Upper lobe of right lung (tissue), 1 donor: ENCODE data around the gene FOXO6. TPM values are rescaled to one million over a fixed set of nuclear protein-coding genes. Genes with fewer than 3 reads are reported as not detected.

ENCODE experiments used
- ATAC-seq: fragments of 200-7000 bp; cut with Tn5 transposase; one replicate; pipeline ENCODE4 v1.9.1; 2020; ENCODE audit warnings: mild to moderate bottlenecking, moderate library complexity
- DNase-seq: peaks from one replicate; pipeline ENCODE4 v3.0.0-alpha.2; 2020
- H3K27ac ChIP-seq: fragments of 200-600 bp; one replicate; pipeline ENCODE4 v1.8.0; 2022
- H3K27me3 ChIP-seq: fragments of 200-600 bp; one replicate; pipeline ENCODE4 v1.8.0; 2022; ENCODE audit warnings: mild to moderate bottlenecking
- H3K36me3 ChIP-seq: fragments of 200-600 bp; one replicate; pipeline ENCODE4 v1.8.0; 2022
- H3K4me1 ChIP-seq: fragments of 200-600 bp; one replicate; pipeline ENCODE4 v1.8.0; 2022
- H3K4me3 ChIP-seq: fragments of 200-600 bp; one replicate; pipeline ENCODE4 v1.8.0; 2022; ENCODE audit warnings: mild to moderate bottlenecking
- H3K9me3 ChIP-seq: fragments of 200-600 bp; one replicate; pipeline ENCODE4 v1.8.0; 2022
- intact Hi-C: fragments of 100-400 bp; cut with DNase I; formaldehyde crosslinking; loops from one replicate; pipeline ENCODE4 v1.11.0; 2022
- total RNA-seq: library from RNA; stranded (reverse); fragmentation: NEBNext Ultra II Directional; extraction: Animal tissue kit (Norgen Biotek cat#: 25700); gene quantifications from one replicate; pipeline ENCODE4 v1.2.1, GENCODE V29; 2021
- TF ChIP-seq, protein P1 (sequence below): fragments of 200-600 bp; IDR thresholded peaks from one replicate; pipeline ENCODE4 v1.8.0; 2022; ENCODE audit warnings: antibody characterized with exemption
- donor health status: DM: no; HTN: yes; CAD: no; lungs with severe emphysema.

The FOXO6 gene
- total RNA-seq, 1 donor from 2014 or later = 0.43 TPM

DNA sequence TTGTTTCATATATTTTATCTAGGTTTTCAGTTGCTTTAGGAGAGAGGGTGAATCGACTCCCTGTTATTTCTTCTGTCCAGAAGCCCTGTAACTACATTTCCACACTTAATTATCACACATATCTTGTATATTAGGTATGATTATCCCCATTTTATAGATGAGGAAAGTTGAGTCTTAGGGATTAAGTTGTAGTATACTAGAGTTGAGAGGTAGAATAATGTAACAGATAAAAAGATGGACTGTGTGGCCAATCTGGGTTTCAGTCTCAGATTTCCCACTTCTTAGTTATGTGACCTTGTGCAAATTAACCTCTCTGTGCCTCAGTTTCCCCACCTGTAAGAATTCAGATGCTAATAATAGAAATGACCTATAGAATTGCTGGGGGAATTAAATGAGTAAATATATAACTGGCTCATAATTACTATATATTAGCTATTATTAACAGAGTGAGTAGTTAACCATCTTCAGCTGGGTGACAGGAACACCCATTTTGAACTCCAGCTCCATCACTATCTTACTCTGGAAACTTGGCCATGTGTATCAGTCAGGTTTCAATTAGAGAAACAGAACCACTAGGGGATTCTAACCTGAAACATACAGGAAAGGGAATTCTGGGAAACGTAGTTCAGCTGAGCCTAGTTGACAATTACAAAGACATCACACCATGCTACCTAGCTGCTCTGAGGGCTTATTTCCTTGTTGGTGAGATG, 20.4 kb upstream of the FOXO6 start:
- no peaks in the 10 kb centered on the region for H3K36me3 ChIP-seq
- intact Hi-C loops = no loop called here
- TF ChIP-seq, protein P1, sequence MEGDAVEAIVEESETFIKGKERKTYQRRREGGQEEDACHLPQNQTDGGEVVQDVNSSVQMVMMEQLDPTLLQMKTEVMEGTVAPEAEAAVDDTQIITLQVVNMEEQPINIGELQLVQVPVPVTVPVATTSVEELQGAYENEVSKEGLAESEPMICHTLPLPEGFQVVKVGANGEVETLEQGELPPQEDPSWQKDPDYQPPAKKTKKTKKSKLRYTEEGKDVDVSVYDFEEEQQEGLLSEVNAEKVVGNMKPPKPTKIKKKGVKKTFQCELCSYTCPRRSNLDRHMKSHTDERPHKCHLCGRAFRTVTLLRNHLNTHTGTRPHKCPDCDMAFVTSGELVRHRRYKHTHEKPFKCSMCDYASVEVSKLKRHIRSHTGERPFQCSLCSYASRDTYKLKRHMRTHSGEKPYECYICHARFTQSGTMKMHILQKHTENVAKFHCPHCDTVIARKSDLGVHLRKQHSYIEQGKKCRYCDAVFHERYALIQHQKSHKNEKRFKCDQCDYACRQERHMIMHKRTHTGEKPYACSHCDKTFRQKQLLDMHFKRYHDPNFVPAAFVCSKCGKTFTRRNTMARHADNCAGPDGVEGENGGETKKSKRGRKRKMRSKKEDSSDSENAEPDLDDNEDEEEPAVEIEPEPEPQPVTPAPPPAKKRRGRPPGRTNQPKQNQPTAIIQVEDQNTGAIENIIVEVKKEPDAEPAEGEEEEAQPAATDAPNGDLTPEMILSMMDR = no peak
- DNase-seq (no peak), ATAC-seq (no peak)
- H3K27me3 ChIP-seq = no peaks in the 10 kb centered on the region
- no peaks in the 10 kb centered on the region for H3K4me1 ChIP-seq
- peaks cover 11% of the 10 kb centered on the region for H3K9me3 ChIP-seq
- H3K27ac ChIP-seq = no peak overlapping the region
- no peak overlapping the region for H3K4me3 ChIP-seq

DNA sequence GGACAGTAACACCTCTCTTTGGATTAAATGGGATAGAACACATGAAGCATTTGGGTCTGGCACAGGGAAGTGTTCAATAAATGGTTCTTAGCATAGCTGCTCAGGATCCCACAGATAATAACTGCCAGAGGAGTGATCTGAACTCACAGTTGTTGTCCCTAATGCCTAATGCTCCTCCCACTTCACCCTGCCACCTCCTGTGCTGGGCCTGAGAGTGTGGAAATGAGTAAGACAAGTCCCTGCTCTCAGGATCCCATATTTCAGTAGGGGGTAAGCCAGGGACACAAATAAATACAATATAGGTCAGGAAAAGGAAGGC, 19.9 kb upstream of the FOXO6 start:
- no peak overlapping the region for H3K4me3 ChIP-seq
- ATAC-seq = no peak
- H3K9me3 ChIP-seq = peaks cover 11% of the 10 kb centered on the region
- DNase-seq = no peak
- H3K36me3 ChIP-seq = no peaks in the 10 kb centered on the region
- TF ChIP-seq, protein P1 = no peak
- intact Hi-C loops = no loop called here
- H3K4me1 ChIP-seq = no peaks in the 10 kb centered on the region
- H3K27me3 ChIP-seq = no peaks in the 10 kb centered on the region
- no peak overlapping the region for H3K27ac ChIP-seq

GRCh38 chr1:41341772-41342562, 19.3 kb upstream of the FOXO6 start:
- Histone ChIP-seq H3K27me3 (no peaks in the 10 kb centered on the region), H3K9me3 (peaks cover 11% of the 10 kb centered on the region), H3K36me3 (no peaks in the 10 kb centered on the region), H3K4me3 (no peak overlapping the region), H3K27ac (no peak overlapping the region), H3K4me1 (no peaks in the 10 kb centered on the region)
- intact Hi-C loops = no loop called here
- ATAC-seq = peak; percentile 66
- peak; percentile 44 for DNase-seq
- TF ChIP-seq, protein P1 = no peak

DNA sequence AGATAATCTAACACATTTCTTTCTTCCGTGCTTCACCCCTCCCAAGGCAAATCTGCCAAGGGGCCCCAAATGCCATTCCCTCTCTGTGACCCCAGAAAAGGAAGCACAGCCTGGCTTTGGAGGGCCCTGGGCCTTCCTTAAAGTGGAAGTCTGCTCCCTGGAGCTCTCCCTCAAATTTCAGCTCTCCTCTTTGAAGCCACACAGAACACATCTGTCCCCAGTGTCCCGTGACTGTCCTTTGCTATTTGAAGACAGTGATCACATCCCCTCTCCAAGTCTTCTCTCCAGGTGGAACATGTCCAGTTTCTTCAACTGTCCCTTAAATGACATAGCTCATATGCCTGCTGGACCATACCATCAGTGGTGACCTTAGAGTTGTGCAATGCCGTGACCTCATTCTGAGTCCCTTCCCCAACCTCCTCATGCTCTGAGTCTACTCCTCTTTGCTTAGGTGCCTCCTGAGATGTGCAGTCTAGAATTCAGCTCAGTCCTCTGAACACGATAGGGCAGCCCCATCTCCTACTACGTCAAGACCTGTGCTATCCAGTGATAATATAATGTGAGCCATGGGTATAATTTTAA, 18.4 kb upstream of the FOXO6 start:
- Histone ChIP-seq H3K27me3 (no peaks in the 10 kb centered on the region), H3K4me1 (no peaks in the 10 kb centered on the region), H3K36me3 (no peaks in the 10 kb centered on the region), H3K27ac (no peak overlapping the region), H3K9me3 (peaks cover 11% of the 10 kb centered on the region), H3K4me3 (no peak overlapping the region)
- DNase-seq (no peak), ATAC-seq (no peak)
- intact Hi-C loops = no loop called here
- TF ChIP-seq, protein P1 = no peak

DNA sequence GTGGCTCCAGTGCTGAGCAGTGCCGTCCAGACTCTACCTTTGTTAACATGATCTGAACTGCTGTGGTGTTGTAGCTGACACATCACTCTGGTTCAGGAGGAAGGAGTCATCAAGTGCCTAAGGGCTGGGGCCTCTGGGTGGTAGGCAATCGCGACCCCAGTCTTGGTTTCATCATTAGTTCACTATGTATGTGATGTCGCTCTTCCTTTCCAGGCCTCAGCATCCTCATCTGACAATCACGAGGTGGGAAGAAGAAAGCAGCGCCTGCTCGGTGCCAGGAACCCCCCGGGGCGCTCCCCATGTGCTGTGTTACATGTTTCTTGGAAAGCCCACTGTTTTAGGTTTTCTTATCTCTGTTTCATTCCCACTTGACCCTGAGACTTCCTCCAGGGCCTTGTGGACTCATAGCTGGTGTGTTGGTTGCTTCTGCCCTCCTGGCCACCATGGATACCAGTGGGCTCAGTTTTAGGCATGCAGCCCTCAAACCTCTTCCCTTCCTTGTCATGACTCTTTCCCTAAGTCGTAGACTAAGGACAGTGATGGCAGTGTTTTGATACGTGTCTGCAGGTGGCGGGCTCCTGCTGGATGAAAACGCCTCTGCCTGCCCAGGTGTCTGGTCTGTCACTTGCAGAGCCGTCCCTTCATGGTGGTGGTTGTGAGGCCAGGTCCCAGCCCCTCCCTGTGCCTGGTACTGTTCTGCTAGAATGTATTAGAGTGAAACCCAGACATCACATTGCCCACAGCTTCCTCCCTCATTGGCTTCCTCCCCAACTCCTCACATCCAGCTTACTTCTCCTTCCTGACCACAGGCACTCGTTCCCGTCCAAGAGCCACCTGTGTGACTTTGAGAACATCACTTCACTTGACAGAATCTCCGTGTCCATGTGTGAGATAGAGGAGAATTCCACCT, 17.2 kb upstream of the FOXO6 start:
- Histone ChIP-seq H3K9me3 (peaks cover 6% of the 10 kb centered on the region), H3K4me1 (no peaks in the 10 kb centered on the region), H3K27ac (no peak overlapping the region), H3K27me3 (no peaks in the 10 kb centered on the region), H3K4me3 (no peak overlapping the region), H3K36me3 (no peaks in the 10 kb centered on the region)
- TF ChIP-seq, protein P1 = no peak
- peak; percentile 52 for DNase-seq
- ATAC-seq = peak; percentile 24
- intact Hi-C loops = no loop called here
